Right renal pelvis (tissue), 4 donors: ENCODE measurements around the gene LMO7. TPM values are rescaled to one million over a fixed set of nuclear protein-coding genes. Genes with fewer than 3 reads are reported as not detected.

Experiments
- DNase-seq, 4 donors: peaks; one replicate each; pipeline ENCODE4 v3.0.0-alpha.2; 2013; ENCODE audit warnings: low read depth in 4 of 4, low spot score in 3 of 4, missing footprints in 1 of 4
- polyA plus RNA-seq, 4 donors: library from polyadenylated mRNA; unstranded; fragments of 120-200 nt; gene quantifications; one replicate each; pipeline ENCODE4 v1.2.1, GENCODE V29; 2013; ENCODE audit not compliant: insufficient read length in 4 of 4

LMO7 gene
- polyA plus RNA-seq, 4 donors, result 68.2 to 101 (median 79.5) TPM

- DNase-seq, result no peak
Observed at GRCh38 chr13:75875450-75875849, 239.3 kb downstream of the LMO7 start.

GRCh38 chr13:75876142-75877050, 240.3 kb downstream of the LMO7 start:
- peak in 3 of 4 donors; percentile 35 to 41 (median 40) for DNase-seq

- DNase-seq, result no peak
Observed at GRCh38 chr13:75877071-75877470, 240.9 kb downstream of the LMO7 start.

GRCh38 chr13:75879656-75880055, 243.5 kb downstream of the LMO7 start:
- DNase-seq, result no peak

- no peak for DNase-seq
Observed at GRCh38 chr13:75881109-75881775, 245.1 kb downstream of the LMO7 start.

- no peak for DNase-seq
Observed at GRCh38 chr13:75882261-75882660, 246.1 kb downstream of the LMO7 start.

GRCh38 chr13:75889427-75889826, 253.3 kb downstream of the LMO7 start:
- no peak for DNase-seq

GRCh38 chr13:75895168-75895567, 259.0 kb downstream of the LMO7 start:
- DNase-seq, result no peak

- DNase-seq, result no peak
Observed at GRCh38 chr13:75896271-75896670, 260.1 kb downstream of the LMO7 start.

- no peak for DNase-seq
Observed at GRCh38 chr13:75897386-75897785, 261.3 kb downstream of the LMO7 start.

GRCh38 chr13:75901501-75901900, 265.4 kb downstream of the LMO7 start:
- DNase-seq, result no peak

- DNase-seq, result no peak
Observed at GRCh38 chr13:75902166-75903104, 266.3 kb downstream of the LMO7 start.

- DNase-seq, result no peak
Observed at GRCh38 chr13:75904012-75904411, 267.9 kb downstream of the LMO7 start.

- DNase-seq, result no peak
Observed at GRCh38 chr13:75906315-75906714, 270.2 kb downstream of the LMO7 start.

- DNase-seq, result no peak
Observed at GRCh38 chr13:75907044-75907443, 270.9 kb downstream of the LMO7 start.

GRCh38 chr13:75908141-75908540, 272.0 kb downstream of the LMO7 start:
- no peak for DNase-seq

Other genes with a start within 250 kb of the LMO7 start
- 10 to 100 TPM; 55.1 to 62.5 (median 59.5) TPM for gene TBC1D4, start 154.2 kb upstream of the LMO7 start, polyA plus RNA-seq
- 100 to 1,000 TPM; 238 to 260 (median 255) TPM for gene COMMD6, start 98.5 kb upstream of the LMO7 start, polyA plus RNA-seq
- gene UCHL3, start 86.5 kb upstream of the LMO7 start, polyA plus RNA-seq, result 10 to 100 TPM; 32.8 to 45.1 (median 37.4) TPM